Activated CD8-positive, alpha-beta T cell treated with anti-CD3 and anti-CD28 coated beads for 36 hours (primary cell): ENCODE measurements around the gene ABLIM1. TPM values are rescaled to one million over a fixed set of nuclear protein-coding genes. Genes with fewer than 3 reads are reported as not detected.

Experiments used
- ATAC-seq: fragments of 200-7000 bp; cut with Tn5 transposase; one replicate; pipeline ENCODE4 v1.10.0; 2021; ENCODE audit warnings: mild to moderate bottlenecking, moderate library complexity
- CTCF ChIA-PET: fragments of 350-600 bp; sonication (Branson Sonifier 250); formaldehyde crosslinking; loops from one replicate; lab custom pipeline; 2021; ENCODE audit warnings: antibody characterized with exemption; lab: Charles Lee
- POLR2A ChIA-PET: fragments of 350-600 bp; sonication (Branson Sonifier 250); formaldehyde crosslinking; loops from one replicate; lab custom pipeline; 2021; ENCODE audit warnings: antibody characterized with exemption; lab: Charles Lee
- DNase-seq: peaks from one replicate; pipeline ENCODE4 v3.0.0-alpha.2; 2020
- H3K27ac Mint-ChIP-seq: one replicate; pipeline ENCODE4 v1.8.0; 2021; ENCODE audit warnings: mild to moderate bottlenecking, mixed read lengths
- H3K27me3 Mint-ChIP-seq: one replicate; pipeline ENCODE4 v1.8.0; 2021; ENCODE audit warnings: mixed read lengths
- H3K36me3 Mint-ChIP-seq: one replicate; pipeline ENCODE4 v1.8.0; 2021; ENCODE audit warnings: low read depth, mixed read lengths
- H3K4me1 Mint-ChIP-seq: one replicate; pipeline ENCODE4 v1.8.0; 2021; ENCODE audit warnings: low read depth, mixed read lengths
- H3K4me3 Mint-ChIP-seq: one replicate; pipeline ENCODE4 v1.8.0; 2021; ENCODE audit warnings: mild to moderate bottlenecking, moderate library complexity, mixed read lengths
- H3K9me3 Mint-ChIP-seq: one replicate; pipeline ENCODE4 v1.8.0; 2021; ENCODE audit warnings: mixed read lengths
- intact Hi-C: fragments of 100-400 bp; cut with micrococcal nuclease; formaldehyde crosslinking; loops from one replicate; pipeline ENCODE4 v1.10.0; 2022
- total RNA-seq, 2 experiments: library from RNA; stranded (reverse); gene quantifications; one replicate each; pipeline ENCODE4 v1.2.3, GENCODE V29; 2021
- TF ChIP-seq, protein P1 (sequence below): fragments of 200-600 bp; IDR thresholded peaks from one replicate; pipeline ENCODE4 v1.8.0; 2022; ENCODE audit warnings: antibody characterized with exemption, mild to moderate bottlenecking

Gene ABLIM1
- total RNA-seq, 2 experiments from 2014 or later, result 148 to 155 TPM

- intact Hi-C loops, result no loop called here
- ATAC-seq, result no peak
- CTCF ChIA-PET, result no interaction called here
- Mint-ChIP-seq H3K4me1 (no peaks in the 10 kb centered on the region), H3K36me3 (no peaks in the 10 kb centered on the region), H3K9me3 (no peaks in the 10 kb centered on the region), H3K27me3 (no peaks in the 10 kb centered on the region), H3K27ac (no peak overlapping the region), H3K4me3 (no peak overlapping the region)
- TF ChIP-seq, protein P1, sequence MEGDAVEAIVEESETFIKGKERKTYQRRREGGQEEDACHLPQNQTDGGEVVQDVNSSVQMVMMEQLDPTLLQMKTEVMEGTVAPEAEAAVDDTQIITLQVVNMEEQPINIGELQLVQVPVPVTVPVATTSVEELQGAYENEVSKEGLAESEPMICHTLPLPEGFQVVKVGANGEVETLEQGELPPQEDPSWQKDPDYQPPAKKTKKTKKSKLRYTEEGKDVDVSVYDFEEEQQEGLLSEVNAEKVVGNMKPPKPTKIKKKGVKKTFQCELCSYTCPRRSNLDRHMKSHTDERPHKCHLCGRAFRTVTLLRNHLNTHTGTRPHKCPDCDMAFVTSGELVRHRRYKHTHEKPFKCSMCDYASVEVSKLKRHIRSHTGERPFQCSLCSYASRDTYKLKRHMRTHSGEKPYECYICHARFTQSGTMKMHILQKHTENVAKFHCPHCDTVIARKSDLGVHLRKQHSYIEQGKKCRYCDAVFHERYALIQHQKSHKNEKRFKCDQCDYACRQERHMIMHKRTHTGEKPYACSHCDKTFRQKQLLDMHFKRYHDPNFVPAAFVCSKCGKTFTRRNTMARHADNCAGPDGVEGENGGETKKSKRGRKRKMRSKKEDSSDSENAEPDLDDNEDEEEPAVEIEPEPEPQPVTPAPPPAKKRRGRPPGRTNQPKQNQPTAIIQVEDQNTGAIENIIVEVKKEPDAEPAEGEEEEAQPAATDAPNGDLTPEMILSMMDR, result no peak
- POLR2A ChIA-PET, result no interaction called here
- no peak for DNase-seq
These were observed 7.3 kb upstream of the ABLIM1 start for GRCh38 chr10:114665406-114665805.

DNA sequence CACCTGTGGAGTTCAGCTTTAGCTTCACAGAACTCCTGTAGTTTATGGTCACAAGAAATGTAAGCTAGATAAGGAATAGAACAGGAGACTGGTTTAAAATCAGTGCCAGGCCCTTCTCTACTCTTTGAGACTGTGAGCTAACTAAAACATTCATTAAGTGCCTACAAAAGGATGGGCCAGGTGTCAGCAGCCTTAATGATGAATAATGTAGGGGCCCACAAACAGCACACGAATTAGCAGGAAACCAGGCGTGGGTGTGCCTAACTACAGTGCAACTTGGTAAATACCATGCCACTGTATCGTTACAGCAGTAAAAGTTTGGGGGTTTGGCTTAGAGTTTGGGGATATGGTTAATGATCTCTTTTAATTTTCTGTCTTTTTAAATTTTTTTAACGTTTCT lies 6.1 kb upstream of the ABLIM1 start:
- no peak for ATAC-seq
- POLR2A ChIA-PET, result no interaction called here

DNA sequence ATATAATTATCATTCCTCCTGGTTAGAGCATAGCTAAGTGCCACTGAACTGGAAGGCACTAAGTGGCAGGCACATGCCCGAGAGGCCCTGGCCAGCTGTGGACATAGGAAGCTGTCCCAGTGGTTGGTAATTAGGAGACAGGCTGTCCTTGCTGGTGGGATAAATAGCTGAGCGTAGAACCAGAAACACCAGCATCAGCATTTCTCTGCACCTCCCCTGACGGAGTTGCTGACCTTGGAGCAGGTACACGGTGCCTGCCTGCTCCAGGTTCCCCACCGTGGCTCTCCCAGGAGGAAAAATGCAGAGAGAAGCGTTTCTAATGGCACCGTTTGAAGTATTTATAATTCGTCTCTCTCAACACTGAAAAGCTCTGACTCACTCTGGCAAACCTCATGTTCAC lies 5.6 kb upstream of the ABLIM1 start:
- no peak overlapping the region for H3K4me3 Mint-ChIP-seq
- CTCF ChIA-PET, result interaction anchor here (0.6 to 1.1 kb wide), 2 partner anchors 40 to 258 kb away, joined by 3 to 4 read pairs; no protein-coding TSS in a partner anchor
- no peak for ATAC-seq

More for the DNA sequence above, 6.1 kb upstream of the ABLIM1 start:
- no peak overlapping the region for H3K27ac Mint-ChIP-seq
- H3K4me3 Mint-ChIP-seq, result no peak overlapping the region
- H3K36me3 Mint-ChIP-seq, result no peaks in the 10 kb centered on the region
- no peaks in the 10 kb centered on the region for H3K4me1 Mint-ChIP-seq
- H3K27me3 Mint-ChIP-seq, result no peaks in the 10 kb centered on the region
- CTCF ChIA-PET, result interaction anchor here (1.1 kb wide), 1 partner anchor 40 kb away, joined by 4 read pairs; no protein-coding TSS in a partner anchor
- H3K9me3 Mint-ChIP-seq, result no peaks in the 10 kb centered on the region
- intact Hi-C loops, result no loop called here
- DNase-seq, result no peak
- TF ChIP-seq, protein P1, result no peak

DNA sequence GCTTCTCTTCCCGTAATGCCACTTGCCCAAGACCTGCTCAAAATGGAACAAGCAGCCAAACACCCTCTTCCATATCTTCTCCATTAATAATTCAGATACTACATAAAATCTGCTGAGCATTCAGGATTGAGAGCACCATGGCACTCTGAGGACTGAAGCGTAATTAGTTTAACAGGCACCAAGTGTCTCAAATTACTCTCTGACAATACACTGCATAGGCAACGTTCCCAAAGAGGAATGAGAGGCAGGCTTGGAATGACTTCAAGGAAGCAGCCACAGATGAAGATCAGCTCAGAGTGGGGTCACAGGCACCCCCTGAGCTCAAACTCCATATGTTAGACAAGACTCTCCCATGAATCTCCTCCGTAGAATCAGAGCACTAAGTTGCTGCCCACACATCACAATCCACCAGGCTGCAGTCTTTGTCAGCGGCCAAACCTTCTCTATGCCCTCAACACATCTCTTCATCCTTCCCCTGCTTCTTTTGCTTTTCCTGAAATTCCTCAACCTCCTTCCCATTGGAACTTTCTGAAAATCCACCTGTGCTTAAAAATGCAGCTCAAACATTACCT lies 4.7 kb upstream of the ABLIM1 start:
- Mint-ChIP-seq H3K27ac (no peak overlapping the region), H3K4me3 (no peak overlapping the region), H3K36me3 (no peaks in the 10 kb centered on the region), H3K9me3 (no peaks in the 10 kb centered on the region), H3K27me3 (no peaks in the 10 kb centered on the region), H3K4me1 (no peaks in the 10 kb centered on the region)
- ChIA-PET CTCF (interaction anchor here (0.6 kb wide), 1 partner anchor 257 kb away, joined by 3 read pairs; no protein-coding TSS in a partner anchor), POLR2A (no interaction called here)
- intact Hi-C loops, result no loop called here
- DNase-seq (no peak), ATAC-seq (no peak)
- TF ChIP-seq, protein P1, result no peak

More for the DNA sequence above, 5.6 kb upstream of the ABLIM1 start:
- DNase-seq, result no peak
- Mint-ChIP-seq H3K27me3 (no peaks in the 10 kb centered on the region), H3K27ac (no peak overlapping the region), H3K36me3 (no peaks in the 10 kb centered on the region), H3K9me3 (no peaks in the 10 kb centered on the region), H3K4me1 (no peaks in the 10 kb centered on the region)
- TF ChIP-seq, protein P1, result no peak
- POLR2A ChIA-PET, result no interaction called here
- intact Hi-C loops, result no loop called here

GRCh38 chr10:114661212-114661880 lies 3.3 kb upstream of the ABLIM1 start:
- no peak for DNase-seq
- ChIA-PET POLR2A (no interaction called here), CTCF (no interaction called here)
- Mint-ChIP-seq H3K36me3 (no peaks in the 10 kb centered on the region), H3K27me3 (no peaks in the 10 kb centered on the region), H3K4me3 (no peak overlapping the region), H3K9me3 (no peaks in the 10 kb centered on the region), H3K27ac (no peak overlapping the region), H3K4me1 (no peaks in the 10 kb centered on the region)
- TF ChIP-seq, protein P1, result no peak
- intact Hi-C loops, result no loop called here
- no peak for ATAC-seq
